SK-N-SH treated with all-trans-retinoic acid at 6 μM for 48 hours (cell line): ENCODE measurements around the gene PREP.

Experiments used
- ATAC-seq: fragments of 200-7000 bp; cut with Tn5 transposase; 3 replicates; pipeline ENCODE4 v1.9.1; 2020; ENCODE audit warnings: mild to moderate bottlenecking, moderate library complexity
- ARNTL ChIP-seq: fragments of 450-650 bp; formaldehyde crosslinking; IDR thresholded peaks from 2 replicates; pipeline ENCODE4 v1.5.0; 2020; ENCODE audit warnings: low read depth, mild to moderate bottlenecking, moderate library complexity, borderline replicate concordance
- BACH2 ChIP-seq: fragments of 250-450 bp; sonication (Bioruptor Pico); IDR thresholded peaks from 2 replicates; pipeline ENCODE4 v1.9.0; 2021; ENCODE audit warnings: mild to moderate bottlenecking, borderline replicate concordance
- CSDC2 ChIP-seq: fragments of 250-450 bp; sonication (Bioruptor Pico); IDR thresholded peaks from 2 replicates; pipeline ENCODE4 v1.5.0; 2020; ENCODE audit warnings: mild to moderate bottlenecking, moderate library complexity
- ESRRG ChIP-seq: fragments of 250-450 bp; sonication (Bioruptor Pico); IDR thresholded peaks from 2 replicates; pipeline ENCODE4 v1.6.1; 2021; ENCODE audit warnings: mild to moderate bottlenecking
- ISL1 ChIP-seq: fragments of 250-450 bp; sonication (Bioruptor Pico); IDR thresholded peaks from 2 replicates; pipeline ENCODE4 v2.1.2; 2022; ENCODE audit warnings: mild to moderate bottlenecking, moderate library complexity
- OSR1 ChIP-seq: fragments of 250-450 bp; sonication (Bioruptor Pico); IDR thresholded peaks from 2 replicates; pipeline ENCODE4 v1.8.0; 2022; ENCODE audit warnings: moderate library complexity, mild to moderate bottlenecking, inconsistent platforms
- PPARA ChIP-seq: fragments of 250-450 bp; sonication (Bioruptor Pico); IDR thresholded peaks from 2 replicates; pipeline ENCODE4 v1.5.0; 2020; ENCODE audit warnings: mild to moderate bottlenecking, borderline replicate concordance
- RARB ChIP-seq: fragments of 250-450 bp; sonication (Bioruptor Pico); IDR thresholded peaks from 2 replicates; pipeline ENCODE4 v1.8.0; 2021; ENCODE audit warnings: mild to moderate bottlenecking, moderate library complexity
- SNAI2 ChIP-seq: fragments of 250-450 bp; sonication (Bioruptor Pico); IDR thresholded peaks from 2 replicates; pipeline ENCODE4 v1.5.0; 2020; ENCODE audit warnings: mild to moderate bottlenecking, moderate library complexity
- TCF4 ChIP-seq: fragments of 250-450 bp; sonication (Bioruptor Pico); IDR thresholded peaks from 2 replicates; pipeline ENCODE4 v1.8.0; 2021; ENCODE audit warnings: mild to moderate bottlenecking, moderate library complexity, borderline replicate concordance
- TOX ChIP-seq: fragments of 250-450 bp; sonication (Bioruptor Pico); IDR thresholded peaks from 2 replicates; pipeline ENCODE4 v1.8.0; 2021; ENCODE audit warnings: mild to moderate bottlenecking, moderate library complexity, borderline replicate concordance
- ZC3H10 ChIP-seq: fragments of 250-450 bp; sonication (Bioruptor Pico); IDR thresholded peaks from 2 replicates; pipeline ENCODE4 v1.5.1; 2021; ENCODE audit warnings: mild to moderate bottlenecking, moderate library complexity
- ZFP30 ChIP-seq: fragments of 450-650 bp; formaldehyde crosslinking; IDR thresholded peaks from 2 replicates; pipeline ENCODE4 v1.5.0; 2022; ENCODE audit warnings: mild to moderate bottlenecking, moderate library complexity
- ZNF565 ChIP-seq: fragments of 450-650 bp; formaldehyde crosslinking; conservative IDR thresholded peaks from 2 replicates; pipeline ENCODE4 v1.5.0; 2020; ENCODE audit warnings: low read depth, mild to moderate bottlenecking, moderate library complexity
- ZNF8 ChIP-seq: fragments of 450-650 bp; formaldehyde crosslinking; IDR thresholded peaks from 2 replicates; pipeline ENCODE4 v1.5.0; 2020; ENCODE audit warnings: mild to moderate bottlenecking, moderate library complexity
- TF ChIP-seq, protein P1 (sequence below): fragments of 250-450 bp; sonication (Bioruptor Pico); IDR thresholded peaks from 2 replicates; pipeline ENCODE4 v1.8.0; 2020; ENCODE audit warnings: mild to moderate bottlenecking, moderate library complexity, borderline replicate concordance
- TF ChIP-seq, protein P2 (sequence below): fragments of 250-450 bp; sonication (Bioruptor Pico); IDR thresholded peaks from 2 replicates; pipeline ENCODE4 v1.5.1; 2021; ENCODE audit warnings: mild to moderate bottlenecking, moderate library complexity
- TF ChIP-seq, protein P3 (sequence below): fragments of 250-450 bp; sonication (Bioruptor Pico); IDR thresholded peaks from 2 replicates; pipeline ENCODE4 v1.5.1; 2020; ENCODE audit warnings: low read depth, mild to moderate bottlenecking, moderate library complexity
- TF ChIP-seq, protein P4 (sequence below): fragments of 250-450 bp; sonication (Bioruptor Pico); IDR thresholded peaks from 2 replicates; pipeline ENCODE4 v1.5.0; 2020; ENCODE audit warnings: mild to moderate bottlenecking, moderate library complexity
- TF ChIP-seq, protein P5 (sequence below): fragments of 250-450 bp; sonication (Bioruptor Pico); IDR thresholded peaks from 2 replicates; pipeline ENCODE4 v1.8.0; 2021; ENCODE audit warnings: low read depth, mild to moderate bottlenecking, moderate library complexity, borderline replicate concordance

PREP gene

DNA sequence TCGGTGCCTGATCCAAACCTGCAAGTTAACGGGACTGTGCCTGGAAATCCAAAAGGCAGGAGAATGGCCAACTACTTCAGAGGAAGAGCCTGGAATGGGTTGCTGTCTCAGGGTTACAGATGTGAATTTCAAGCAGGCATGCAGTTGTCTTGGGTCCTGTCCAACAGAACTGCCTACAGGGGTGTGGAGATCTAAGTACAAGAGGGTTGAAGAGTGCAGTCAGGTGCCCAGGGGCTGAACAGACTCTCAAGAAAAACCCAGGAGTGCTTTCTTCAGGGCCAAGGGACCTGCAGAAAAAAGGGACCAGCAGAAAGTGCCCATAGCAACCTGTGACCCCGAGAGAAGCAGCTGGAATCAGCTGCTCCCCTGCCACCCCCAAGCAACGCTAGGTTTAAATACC, 71.0 kb downstream of the PREP start (continued):
- TF ChIP-seq, protein P1, sequence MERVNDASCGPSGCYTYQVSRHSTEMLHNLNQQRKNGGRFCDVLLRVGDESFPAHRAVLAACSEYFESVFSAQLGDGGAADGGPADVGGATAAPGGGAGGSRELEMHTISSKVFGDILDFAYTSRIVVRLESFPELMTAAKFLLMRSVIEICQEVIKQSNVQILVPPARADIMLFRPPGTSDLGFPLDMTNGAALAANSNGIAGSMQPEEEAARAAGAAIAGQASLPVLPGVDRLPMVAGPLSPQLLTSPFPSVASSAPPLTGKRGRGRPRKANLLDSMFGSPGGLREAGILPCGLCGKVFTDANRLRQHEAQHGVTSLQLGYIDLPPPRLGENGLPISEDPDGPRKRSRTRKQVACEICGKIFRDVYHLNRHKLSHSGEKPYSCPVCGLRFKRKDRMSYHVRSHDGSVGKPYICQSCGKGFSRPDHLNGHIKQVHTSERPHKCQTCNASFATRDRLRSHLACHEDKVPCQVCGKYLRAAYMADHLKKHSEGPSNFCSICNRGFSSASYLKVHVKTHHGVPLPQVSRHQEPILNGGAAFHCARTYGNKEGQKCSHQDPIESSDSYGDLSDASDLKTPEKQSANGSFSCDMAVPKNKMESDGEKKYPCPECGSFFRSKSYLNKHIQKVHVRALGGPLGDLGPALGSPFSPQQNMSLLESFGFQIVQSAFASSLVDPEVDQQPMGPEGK (CRISPR knock-in tag) = no peak
- TF ChIP-seq ESRRG (CRISPR knock-in tag) = no peak

DNA sequence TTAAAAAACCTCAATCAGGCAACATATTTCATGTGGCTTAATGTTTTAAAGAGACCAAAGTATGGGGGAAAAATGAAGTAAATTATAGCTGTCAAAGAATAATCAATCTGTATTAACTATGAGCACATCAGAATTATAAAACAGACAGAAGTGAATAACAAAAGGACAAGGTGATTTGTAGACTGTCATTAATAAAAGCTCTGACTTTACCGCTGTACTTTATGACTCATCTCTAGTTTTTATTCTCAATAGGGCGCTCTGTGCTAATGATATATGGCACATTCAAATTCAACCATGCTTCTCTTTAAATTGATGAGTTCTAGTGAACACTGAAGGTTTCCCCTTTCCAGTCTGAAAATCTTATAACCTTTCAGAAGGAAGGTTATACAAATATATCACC, 72.0 kb downstream of the PREP start:
- TF ChIP-seq, protein P1 (CRISPR knock-in tag) = peak; percentile 36; the same call in 1 of the 2 replicates
- TF ChIP-seq BACH2 (CRISPR knock-in tag) (no peak), ZC3H10 (CRISPR knock-in tag) (peak; percentile 85), TCF4 (no peak), ZNF8 (no peak), SNAI2 (CRISPR knock-in tag) (no peak), OSR1 (CRISPR knock-in tag) (no peak), ISL1 (CRISPR knock-in tag) (peak; percentile 76), ARNTL (no peak), ZFP30 (CRISPR knock-in tag) (no peak), PPARA (CRISPR knock-in tag) (no peak), ZNF565 (CRISPR knock-in tag) (no peak), CSDC2 (CRISPR knock-in tag) (no peak), TOX (CRISPR knock-in tag) (peak; percentile 87), RARB (CRISPR knock-in tag) (no peak)
- TF ChIP-seq, protein P2, sequence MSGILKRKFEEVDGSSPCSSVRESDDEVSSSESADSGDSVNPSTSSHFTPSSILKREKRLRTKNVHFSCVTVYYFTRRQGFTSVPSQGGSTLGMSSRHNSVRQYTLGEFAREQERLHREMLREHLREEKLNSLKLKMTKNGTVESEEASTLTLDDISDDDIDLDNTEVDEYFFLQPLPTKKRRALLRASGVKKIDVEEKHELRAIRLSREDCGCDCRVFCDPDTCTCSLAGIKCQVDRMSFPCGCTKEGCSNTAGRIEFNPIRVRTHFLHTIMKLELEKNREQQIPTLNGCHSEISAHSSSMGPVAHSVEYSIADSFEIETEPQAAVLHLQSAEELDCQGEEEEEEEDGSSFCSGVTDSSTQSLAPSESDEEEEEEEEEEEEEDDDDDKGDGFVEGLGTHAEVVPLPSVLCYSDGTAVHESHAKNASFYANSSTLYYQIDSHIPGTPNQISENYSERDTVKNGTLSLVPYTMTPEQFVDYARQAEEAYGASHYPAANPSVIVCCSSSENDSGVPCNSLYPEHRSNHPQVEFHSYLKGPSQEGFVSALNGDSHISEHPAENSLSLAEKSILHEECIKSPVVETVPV (CRISPR knock-in tag) = no peak
- TF ChIP-seq, protein P3, sequence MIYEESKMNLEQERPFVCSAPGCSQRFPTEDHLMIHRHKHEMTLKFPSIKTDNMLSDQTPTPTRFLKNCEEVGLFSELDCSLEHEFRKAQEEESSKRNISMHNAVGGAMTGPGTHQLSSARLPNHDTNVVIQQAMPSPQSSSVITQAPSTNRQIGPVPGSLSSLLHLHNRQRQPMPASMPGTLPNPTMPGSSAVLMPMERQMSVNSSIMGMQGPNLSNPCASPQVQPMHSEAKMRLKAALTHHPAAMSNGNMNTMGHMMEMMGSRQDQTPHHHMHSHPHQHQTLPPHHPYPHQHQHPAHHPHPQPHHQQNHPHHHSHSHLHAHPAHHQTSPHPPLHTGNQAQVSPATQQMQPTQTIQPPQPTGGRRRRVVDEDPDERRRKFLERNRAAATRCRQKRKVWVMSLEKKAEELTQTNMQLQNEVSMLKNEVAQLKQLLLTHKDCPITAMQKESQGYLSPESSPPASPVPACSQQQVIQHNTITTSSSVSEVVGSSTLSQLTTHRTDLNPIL (CRISPR knock-in tag) = no peak
- TF ChIP-seq, protein P4, sequence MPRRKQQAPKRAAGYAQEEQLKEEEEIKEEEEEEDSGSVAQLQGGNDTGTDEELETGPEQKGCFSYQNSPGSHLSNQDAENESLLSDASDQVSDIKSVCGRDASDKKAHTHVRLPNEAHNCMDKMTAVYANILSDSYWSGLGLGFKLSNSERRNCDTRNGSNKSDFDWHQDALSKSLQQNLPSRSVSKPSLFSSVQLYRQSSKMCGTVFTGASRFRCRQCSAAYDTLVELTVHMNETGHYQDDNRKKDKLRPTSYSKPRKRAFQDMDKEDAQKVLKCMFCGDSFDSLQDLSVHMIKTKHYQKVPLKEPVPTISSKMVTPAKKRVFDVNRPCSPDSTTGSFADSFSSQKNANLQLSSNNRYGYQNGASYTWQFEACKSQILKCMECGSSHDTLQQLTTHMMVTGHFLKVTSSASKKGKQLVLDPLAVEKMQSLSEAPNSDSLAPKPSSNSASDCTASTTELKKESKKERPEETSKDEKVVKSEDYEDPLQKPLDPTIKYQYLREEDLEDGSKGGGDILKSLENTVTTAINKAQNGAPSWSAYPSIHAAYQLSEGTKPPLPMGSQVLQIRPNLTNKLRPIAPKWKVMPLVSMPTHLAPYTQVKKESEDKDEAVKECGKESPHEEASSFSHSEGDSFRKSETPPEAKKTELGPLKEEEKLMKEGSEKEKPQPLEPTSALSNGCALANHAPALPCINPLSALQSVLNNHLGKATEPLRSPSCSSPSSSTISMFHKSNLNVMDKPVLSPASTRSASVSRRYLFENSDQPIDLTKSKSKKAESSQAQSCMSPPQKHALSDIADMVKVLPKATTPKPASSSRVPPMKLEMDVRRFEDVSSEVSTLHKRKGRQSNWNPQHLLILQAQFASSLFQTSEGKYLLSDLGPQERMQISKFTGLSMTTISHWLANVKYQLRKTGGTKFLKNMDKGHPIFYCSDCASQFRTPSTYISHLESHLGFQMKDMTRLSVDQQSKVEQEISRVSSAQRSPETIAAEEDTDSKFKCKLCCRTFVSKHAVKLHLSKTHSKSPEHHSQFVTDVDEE (CRISPR knock-in tag) = no peak
- ATAC-seq = peak; percentile 53

DNA sequence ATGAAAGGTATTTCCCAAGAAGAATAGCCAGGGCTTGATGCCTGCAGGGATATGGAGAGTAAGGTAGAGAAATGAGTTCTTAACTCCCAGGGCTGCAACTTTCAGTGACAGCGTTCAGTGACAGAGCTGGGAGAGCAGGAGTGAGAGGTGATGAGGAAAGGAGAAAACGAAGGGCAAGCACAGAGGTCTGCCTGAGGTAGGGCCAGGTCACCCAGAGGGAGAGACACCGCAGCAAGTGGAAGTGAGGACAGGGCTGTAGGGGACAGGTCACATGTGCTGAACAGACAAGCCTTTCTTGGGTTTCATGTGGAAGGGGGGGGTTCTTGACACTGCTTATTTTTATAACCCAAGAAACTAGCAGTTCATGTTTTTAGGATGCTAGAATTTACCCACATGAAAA, 72.5 kb downstream of the PREP start:
- TF ChIP-seq, protein P5, sequence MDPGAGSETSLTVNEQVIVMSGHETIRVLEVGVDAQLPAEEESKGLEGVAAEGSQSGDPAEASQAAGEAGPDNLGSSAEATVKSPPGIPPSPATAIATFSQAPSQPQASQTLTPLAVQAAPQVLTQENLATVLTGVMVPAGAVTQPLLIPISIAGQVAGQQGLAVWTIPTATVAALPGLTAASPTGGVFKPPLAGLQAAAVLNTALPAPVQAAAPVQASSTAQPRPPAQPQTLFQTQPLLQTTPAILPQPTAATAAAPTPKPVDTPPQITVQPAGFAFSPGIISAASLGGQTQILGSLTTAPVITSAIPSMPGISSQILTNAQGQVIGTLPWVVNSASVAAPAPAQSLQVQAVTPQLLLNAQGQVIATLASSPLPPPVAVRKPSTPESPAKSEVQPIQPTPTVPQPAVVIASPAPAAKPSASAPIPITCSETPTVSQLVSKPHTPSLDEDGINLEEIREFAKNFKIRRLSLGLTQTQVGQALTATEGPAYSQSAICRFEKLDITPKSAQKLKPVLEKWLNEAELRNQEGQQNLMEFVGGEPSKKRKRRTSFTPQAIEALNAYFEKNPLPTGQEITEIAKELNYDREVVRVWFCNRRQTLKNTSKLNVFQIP (CRISPR knock-in tag) = no peak
- TF ChIP-seq ZNF565 (CRISPR knock-in tag) = no peak
- no peak for TF ChIP-seq SNAI2 (CRISPR knock-in tag)
- TF ChIP-seq, protein P2 (CRISPR knock-in tag) = no peak
- no peak for TF ChIP-seq ARNTL
- no peak for TF ChIP-seq BACH2 (CRISPR knock-in tag)
- no peak for TF ChIP-seq ZNF8
- no peak for TF ChIP-seq PPARA (CRISPR knock-in tag)
- TF ChIP-seq ISL1 (CRISPR knock-in tag) = no peak
- no peak for TF ChIP-seq OSR1 (CRISPR knock-in tag)
- TF ChIP-seq, protein P3 (CRISPR knock-in tag) = no peak
- no peak for TF ChIP-seq TOX (CRISPR knock-in tag)
- no peak for ATAC-seq
